Astrocyte of the spinal cord (primary cell): Measurements from ENCODE around the gene FLT3.

Source experiments
- DNase-seq: peaks from one replicate; pipeline ENCODE4 v3.0.0; 2011; ENCODE audit warnings: low read depth, low spot score
- H3K4me3 ChIP-seq: 2 replicates; pipeline ENCODE4 v1.5.1; 2011; ENCODE audit warnings: low read depth, mild to moderate bottlenecking, low read length, moderate library complexity
- CTCF ChIP-seq: IDR thresholded peaks from 2 replicates; pipeline ENCODE4 v1.5.1; 2012; ENCODE audit warnings: low read depth, mild to moderate bottlenecking, low read length, inconsistent platforms
- in situ Hi-C: cut with HindIII; loops from 2 replicates; pipeline ENCODE4 v1.10.0; 2017; ENCODE audit warnings: low sequenced_read_pairs

Gene FLT3

GRCh38 chr13:28056426-28056825, 44.0 kb downstream of the FLT3 start:
- DNase-seq: no peak
- no peak for TF ChIP-seq CTCF
- H3K4me3 ChIP-seq: no peak overlapping the region
- in situ Hi-C loops: no loop called here

GRCh38 chr13:28055357-28055756, 45.0 kb downstream of the FLT3 start:
- no peak overlapping the region for H3K4me3 ChIP-seq
- in situ Hi-C loops: no loop called here
- TF ChIP-seq CTCF: no peak
- DNase-seq: no peak

- H3K4me3 ChIP-seq: no peak overlapping the region
- no peak for TF ChIP-seq CTCF
- in situ Hi-C loops: no loop called here
- DNase-seq: no peak
These were observed 47.4 kb downstream of the FLT3 start for GRCh38 chr13:28052945-28053344.

GRCh38 chr13:28049880-28050875, 50.2 kb downstream of the FLT3 start:
- TF ChIP-seq CTCF: no peak
- no peak for DNase-seq
- in situ Hi-C loops: no loop called here
- no peak overlapping the region for H3K4me3 ChIP-seq

GRCh38 chr13:28049215-28049614, 51.2 kb downstream of the FLT3 start:
- TF ChIP-seq CTCF: no peak
- no peak for DNase-seq
- H3K4me3 ChIP-seq: no peak overlapping the region
- in situ Hi-C loops: no loop called here

- no peak overlapping the region for H3K4me3 ChIP-seq
- TF ChIP-seq CTCF: no peak
- DNase-seq: no peak
- in situ Hi-C loops: no loop called here
These were observed 51.6 kb downstream of the FLT3 start for GRCh38 chr13:28048768-28049167.
